Caco-2 (cell line): ENCODE data around the gene NBEAL1. TPM values are rescaled to one million over a fixed set of nuclear protein-coding genes. Genes with fewer than 3 reads are reported as not detected.

ENCODE experiments used
- BruUV-seq: library from RNA; stranded (reverse); fragments of 400-500 nt; replicated peaks from 2 replicates; lab custom pipeline; 2021; lab: Mats Ljungman, UMichigan
- CTCF ChIA-PET: fragments of 300-600 bp; sonication (Branson Sonifier 250); formaldehyde crosslinking; loops from one replicate; lab custom pipeline; 2022; ENCODE audit warnings: antibody characterized with exemption; lab: Charles Lee
- POLR2A ChIA-PET: fragments of 300-600 bp; sonication (Branson Sonifier 250); formaldehyde crosslinking; loops from one replicate; lab custom pipeline; 2022; ENCODE audit warnings: antibody characterized with exemption; lab: Charles Lee
- DNase-seq, 2 experiments: peaks; one replicate each; pipeline versions ENCODE4 v3.0.0 to v3.0.0-alpha.2; 2020 to 2022
- H3K27me3 ChIP-seq: replicated peaks from 2 replicates; pipeline ENCODE4 v1.6.0; 2011; ENCODE audit warnings: low read length; ENCODE audit not compliant: control insufficient read depth, insufficient read depth
- H3K36me3 ChIP-seq: 2 replicates; pipeline ENCODE4 v1.5.1; 2011; ENCODE audit warnings: low read length; ENCODE audit not compliant: control insufficient read depth, insufficient read depth
- H3K4me1 ChIP-seq: fragments of 250-450 bp; sonication (Bioruptor Pico); 2 replicates; pipeline ENCODE4 v1.5.1; 2020; ENCODE audit warnings: mild to moderate bottlenecking
- H3K4me3 ChIP-seq: 2 replicates; pipeline ENCODE4 v1.5.1; 2011; ENCODE audit warnings: low read depth, mild to moderate bottlenecking, control low read depth, low read length
- H3K9me3 ChIP-seq: fragments of 250-450 bp; sonication (Bioruptor Pico); 2 replicates; pipeline ENCODE4 v1.5.1; 2020; ENCODE audit warnings: mild to moderate bottlenecking, moderate library complexity
- H3K27ac Mint-ChIP-seq: one replicate; pipeline ENCODE4 v1.8.0; 2022; ENCODE audit warnings: mixed read lengths; ENCODE audit not compliant: unreplicated experiment
- H3K27me3 Mint-ChIP-seq: one replicate; pipeline ENCODE4 v1.8.0; 2022; ENCODE audit warnings: mixed read lengths; ENCODE audit not compliant: insufficient read depth, unreplicated experiment
- H3K36me3 Mint-ChIP-seq: one replicate; pipeline ENCODE4 v1.8.0; 2022; ENCODE audit warnings: mild to moderate bottlenecking, mixed read lengths; ENCODE audit not compliant: insufficient read depth, unreplicated experiment
- H3K4me1 Mint-ChIP-seq: one replicate; pipeline ENCODE4 v1.8.0; 2022; ENCODE audit warnings: low read depth, mixed read lengths; ENCODE audit not compliant: unreplicated experiment
- H3K4me3 Mint-ChIP-seq: one replicate; pipeline ENCODE4 v1.8.0; 2022; ENCODE audit warnings: mild to moderate bottlenecking, moderate library complexity, mixed read lengths; ENCODE audit not compliant: unreplicated experiment
- H3K9me3 Mint-ChIP-seq: one replicate; pipeline ENCODE4 v1.8.0; 2022; ENCODE audit warnings: mixed read lengths; ENCODE audit not compliant: unreplicated experiment
- intact Hi-C: fragments of 100-400 bp; cut with micrococcal nuclease; formaldehyde crosslinking; loops from one replicate; pipeline ENCODE4 v1.10.0; 2022; ENCODE audit not compliant: unreplicated experiment
- total RNA-seq: library from RNA; stranded (reverse); gene quantifications from 2 replicates; pipeline ENCODE4 v1.2.3, GENCODE V29; 2022
- TF ChIP-seq, protein P1 (sequence below), 2 experiments: fragments of 200-600 bp in 1 of 2; IDR thresholded peaks; 1 replicate in 1 of 2; 2 replicates in 1 of 2; pipeline versions ENCODE4 v1.5.1 to v1.8.0; 2011 to 2022; ENCODE audit warnings: antibody characterized with exemption in 1 of 2, control low read depth in 1 of 2, inconsistent platforms in 1 of 2, low read depth in 1 of 2, low read length in 1 of 2, mild to moderate bottlenecking in 1 of 2, moderate library complexity in 1 of 2; ENCODE audit not compliant: insufficient read depth in 1 of 2, severe bottlenecking in 1 of 2, unreplicated experiment in 1 of 2

NBEAL1 gene
- total RNA-seq, 1 experiment from 2014 or later = 44.1 TPM

- no peak overlapping the region for H3K27ac Mint-ChIP-seq
- BruUV-seq = no TSS peak
- no peak overlapping the region for H3K4me3 Mint-ChIP-seq
- peaks cover 30% of the 10 kb centered on the region for H3K4me1 Mint-ChIP-seq
- no peaks in the 10 kb centered on the region; the same call in 1 of the 2 replicates for H3K36me3 ChIP-seq
- no peak for DNase-seq
- H3K9me3 Mint-ChIP-seq = no peaks in the 10 kb centered on the region
- TF ChIP-seq, protein P1, sequence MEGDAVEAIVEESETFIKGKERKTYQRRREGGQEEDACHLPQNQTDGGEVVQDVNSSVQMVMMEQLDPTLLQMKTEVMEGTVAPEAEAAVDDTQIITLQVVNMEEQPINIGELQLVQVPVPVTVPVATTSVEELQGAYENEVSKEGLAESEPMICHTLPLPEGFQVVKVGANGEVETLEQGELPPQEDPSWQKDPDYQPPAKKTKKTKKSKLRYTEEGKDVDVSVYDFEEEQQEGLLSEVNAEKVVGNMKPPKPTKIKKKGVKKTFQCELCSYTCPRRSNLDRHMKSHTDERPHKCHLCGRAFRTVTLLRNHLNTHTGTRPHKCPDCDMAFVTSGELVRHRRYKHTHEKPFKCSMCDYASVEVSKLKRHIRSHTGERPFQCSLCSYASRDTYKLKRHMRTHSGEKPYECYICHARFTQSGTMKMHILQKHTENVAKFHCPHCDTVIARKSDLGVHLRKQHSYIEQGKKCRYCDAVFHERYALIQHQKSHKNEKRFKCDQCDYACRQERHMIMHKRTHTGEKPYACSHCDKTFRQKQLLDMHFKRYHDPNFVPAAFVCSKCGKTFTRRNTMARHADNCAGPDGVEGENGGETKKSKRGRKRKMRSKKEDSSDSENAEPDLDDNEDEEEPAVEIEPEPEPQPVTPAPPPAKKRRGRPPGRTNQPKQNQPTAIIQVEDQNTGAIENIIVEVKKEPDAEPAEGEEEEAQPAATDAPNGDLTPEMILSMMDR (IDR thresholded peaks at IDR 0.05; ENCODE audit: insufficient read depth in 1 of 2, low read depth in 1 of 2, low read length in 1 of 2, severe bottlenecking in 1 of 2, unreplicated experiment in 1 of 2) = no peak
- CTCF ChIA-PET = no interaction called here
- H3K4me1 ChIP-seq = peaks cover 26% of the 10 kb centered on the region
- no peaks in the 10 kb centered on the region for H3K9me3 ChIP-seq
- H3K27me3 ChIP-seq = no peaks in the 10 kb centered on the region
- peaks cover 48% of the 10 kb centered on the region for H3K36me3 Mint-ChIP-seq
- no peak overlapping the region for H3K4me3 ChIP-seq
- no peaks in the 10 kb centered on the region for H3K27me3 Mint-ChIP-seq
- intact Hi-C loops = no loop called here
- POLR2A ChIA-PET = no interaction called here
Measured at GRCh38 chr2:203042178-203042577, 27.5 kb downstream of the NBEAL1 start.

GRCh38 chr2:203043226-203043625, 28.6 kb downstream of the NBEAL1 start:
- DNase-seq = no peak
- Histone ChIP-seq H3K36me3 (no peaks in the 10 kb centered on the region; the same call in 1 of the 2 replicates), H3K27me3 (no peaks in the 10 kb centered on the region), H3K9me3 (no peaks in the 10 kb centered on the region), H3K4me1 (peaks cover 26% of the 10 kb centered on the region), H3K4me3 (no peak overlapping the region)
- Mint-ChIP-seq H3K4me1 (peaks cover 29% of the 10 kb centered on the region), H3K9me3 (no peaks in the 10 kb centered on the region), H3K27me3 (no peaks in the 10 kb centered on the region), H3K27ac (no peak overlapping the region), H3K36me3 (peaks cover 48% of the 10 kb centered on the region), H3K4me3 (no peak overlapping the region)
- ChIA-PET POLR2A (no interaction called here), CTCF (no interaction called here)
- no TSS peak for BruUV-seq
- intact Hi-C loops = no loop called here
- TF ChIP-seq, protein P1 (IDR thresholded peaks at IDR 0.05; ENCODE audit: insufficient read depth in 1 of 2, low read depth in 1 of 2, low read length in 1 of 2, severe bottlenecking in 1 of 2, unreplicated experiment in 1 of 2) = no peak

- POLR2A ChIA-PET = no interaction called here
- DNase-seq = no peak
- intact Hi-C loops = no loop called here
- Histone ChIP-seq H3K4me3 (no peak overlapping the region), H3K4me1 (peaks cover 14% of the 10 kb centered on the region), H3K36me3 (no peaks in the 10 kb centered on the region; the same call in 1 of the 2 replicates), H3K9me3 (no peaks in the 10 kb centered on the region), H3K27me3 (no peaks in the 10 kb centered on the region)
- no peak overlapping the region for H3K27ac Mint-ChIP-seq
- TF ChIP-seq, protein P1 (IDR thresholded peaks at IDR 0.05; ENCODE audit: insufficient read depth in 1 of 2, low read depth in 1 of 2, low read length in 1 of 2, severe bottlenecking in 1 of 2, unreplicated experiment in 1 of 2) = no peak
- no peaks in the 10 kb centered on the region for H3K9me3 Mint-ChIP-seq
- CTCF ChIA-PET = no interaction called here
- H3K27me3 Mint-ChIP-seq = no peaks in the 10 kb centered on the region
- BruUV-seq = no TSS peak
- H3K4me3 Mint-ChIP-seq = no peak overlapping the region
- H3K36me3 Mint-ChIP-seq = peaks cover 41% of the 10 kb centered on the region
- peaks cover 7% of the 10 kb centered on the region for H3K4me1 Mint-ChIP-seq
Measured at GRCh38 chr2:203045867-203046266, 31.2 kb downstream of the NBEAL1 start.
